GM12864 (cell line): ENCODE results near the gene OR2AE1.

ENCODE experiments used
- DNase-seq: peaks from one replicate; pipeline ENCODE4 v3.0.0-alpha.2; 2011; ENCODE audit warnings: low read depth
- H3K4me3 ChIP-seq: 2 replicates; pipeline ENCODE4 v1.5.1; 2011; ENCODE audit warnings: mild to moderate bottlenecking, low read depth, low read length, control low read depth
- CTCF ChIP-seq: IDR thresholded peaks from 2 replicates; pipeline ENCODE4 v1.5.1; 2011; ENCODE audit warnings: low read depth, mild to moderate bottlenecking, moderate library complexity, low read length, control low read depth, inconsistent platforms; ENCODE audit errors: missing control alignments

The OR2AE1 gene

GRCh38 chr7:99840136-99840869, 36.5 kb downstream of the OR2AE1 start:
- no peak for DNase-seq
- no peak for TF ChIP-seq CTCF
- no peak overlapping the region for H3K4me3 ChIP-seq

GRCh38 chr7:99839287-99840021, 37.4 kb downstream of the OR2AE1 start:
- TF ChIP-seq CTCF = no peak
- H3K4me3 ChIP-seq = no peak overlapping the region
- DNase-seq = no peak

- no peak overlapping the region for H3K4me3 ChIP-seq
- DNase-seq = peak; percentile 4
- peak; percentile 45 for TF ChIP-seq CTCF
Measured at GRCh38 chr7:99837649-99838361, 39.0 kb downstream of the OR2AE1 start.

- TF ChIP-seq CTCF = no peak
- H3K4me3 ChIP-seq = no peak overlapping the region
- DNase-seq = no peak
Measured at GRCh38 chr7:99835189-99835588, 41.6 kb downstream of the OR2AE1 start.

- TF ChIP-seq CTCF = no peak
- no peak for DNase-seq
- H3K4me3 ChIP-seq = no peak overlapping the region
Measured at GRCh38 chr7:99834382-99834781, 42.5 kb downstream of the OR2AE1 start.

- H3K4me3 ChIP-seq = no peak overlapping the region
- DNase-seq = no peak
- TF ChIP-seq CTCF = no peak
Measured at GRCh38 chr7:99833289-99833877, 43.5 kb downstream of the OR2AE1 start.
